Stimulated activated effector memory CD8-positive, alpha-beta T cell treated with anti-CD3 and anti-CD28 coated beads, Interleukin-12 subunit alpha, Interleukin-12 subunit beta, amount 100 ng/mL, for 72 hours (primary cell): Measurements from ENCODE around the gene RUNX3.

Experiments used
- ATAC-seq: fragments of 150-1000 bp; cut with Tn5 transposase; 2 replicates; pipeline ENCODE4 v1.10.0; 2021
- DNase-seq, 2 donors: peaks; one replicate each; pipeline ENCODE4 v3.0.0; 2021 to 2022; ENCODE audit warnings: low spot score in 2 of 2
- H3K27ac Mint-ChIP-seq: one replicate; pipeline ENCODE4 v1.8.0; 2022; ENCODE audit warnings: mild to moderate bottlenecking, mixed read lengths
- H3K36me3 Mint-ChIP-seq: one replicate; pipeline ENCODE4 v1.8.0; 2022; ENCODE audit warnings: mild to moderate bottlenecking, mixed read lengths
- H3K4me1 Mint-ChIP-seq: one replicate; pipeline ENCODE4 v1.8.0; 2022; ENCODE audit warnings: mixed read lengths
- H3K4me3 Mint-ChIP-seq: one replicate; pipeline ENCODE4 v1.8.0; 2022; ENCODE audit warnings: mild to moderate bottlenecking, mixed read lengths
- H3K9me3 Mint-ChIP-seq: one replicate; pipeline ENCODE4 v1.8.0; 2022; ENCODE audit warnings: mixed read lengths

The RUNX3 gene

DNA sequence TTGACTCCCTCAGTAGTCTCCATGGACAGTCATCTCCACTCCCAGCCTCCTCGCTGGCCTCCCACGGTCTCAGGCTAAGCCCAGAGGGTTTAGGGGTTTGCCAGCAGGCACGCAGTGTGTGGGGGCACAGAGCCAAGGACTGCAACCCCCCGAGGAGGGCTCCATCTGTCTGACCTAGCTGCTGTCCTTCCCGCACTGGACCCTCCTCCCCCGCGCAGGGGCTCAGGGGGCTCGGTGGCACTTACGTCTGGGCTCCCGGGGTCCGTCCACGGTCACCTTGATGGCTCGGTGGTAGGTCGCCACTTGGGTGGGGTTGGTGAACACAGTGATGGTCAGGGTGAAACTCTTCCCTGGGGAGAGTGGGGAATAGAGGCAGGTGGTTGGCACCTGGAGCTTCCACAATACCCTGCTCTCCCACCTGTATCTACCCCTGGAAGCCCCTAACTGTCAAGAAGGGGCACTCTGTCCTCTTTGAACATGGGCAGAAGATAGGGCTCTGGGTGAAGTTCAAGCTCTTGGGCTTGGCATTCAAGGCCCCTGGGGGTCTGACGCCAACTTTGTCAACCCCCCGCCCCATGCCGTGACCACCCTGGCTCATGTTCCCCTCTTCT is 11.0 kb downstream of the RUNX3 start:
- Mint-ChIP-seq H3K4me3 (peak overlapping the region; percentile 92), H3K9me3 (no peaks in the 10 kb centered on the region), H3K36me3 (peaks cover 100% of the 10 kb centered on the region), H3K27ac (peak overlapping the region; percentile 73), H3K4me1 (peaks cover 97% of the 10 kb centered on the region)
- DNase-seq, result no peak
- ATAC-seq, result no peak

DNA sequence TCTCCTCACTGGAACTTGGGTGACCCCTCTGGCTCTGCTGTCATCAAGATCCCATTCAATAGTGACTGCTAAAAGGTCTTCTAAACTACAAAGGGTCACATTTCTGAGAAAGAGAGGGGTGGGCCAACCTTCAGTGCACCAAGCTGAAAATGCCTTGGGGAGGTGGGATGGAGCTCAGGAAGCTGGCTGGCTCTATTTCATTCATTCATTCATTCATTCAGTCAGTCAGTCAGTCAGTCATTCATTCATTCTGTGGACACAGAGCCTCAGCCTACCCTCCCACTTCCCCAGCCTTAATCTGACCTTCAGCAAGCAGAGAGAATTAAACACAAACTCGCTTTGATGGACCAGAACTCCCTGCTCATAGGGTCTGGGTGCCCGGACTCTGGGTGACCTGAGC is 11.7 kb downstream of the RUNX3 start:
- peaks cover 100% of the 10 kb centered on the region for H3K36me3 Mint-ChIP-seq
- H3K27ac Mint-ChIP-seq, result peak overlapping the region; percentile 73
- ATAC-seq (no peak), DNase-seq (no peak)
- H3K4me1 Mint-ChIP-seq, result peaks cover 97% of the 10 kb centered on the region
- no peaks in the 10 kb centered on the region for H3K9me3 Mint-ChIP-seq
- H3K4me3 Mint-ChIP-seq, result peak overlapping the region; percentile 92

DNA sequence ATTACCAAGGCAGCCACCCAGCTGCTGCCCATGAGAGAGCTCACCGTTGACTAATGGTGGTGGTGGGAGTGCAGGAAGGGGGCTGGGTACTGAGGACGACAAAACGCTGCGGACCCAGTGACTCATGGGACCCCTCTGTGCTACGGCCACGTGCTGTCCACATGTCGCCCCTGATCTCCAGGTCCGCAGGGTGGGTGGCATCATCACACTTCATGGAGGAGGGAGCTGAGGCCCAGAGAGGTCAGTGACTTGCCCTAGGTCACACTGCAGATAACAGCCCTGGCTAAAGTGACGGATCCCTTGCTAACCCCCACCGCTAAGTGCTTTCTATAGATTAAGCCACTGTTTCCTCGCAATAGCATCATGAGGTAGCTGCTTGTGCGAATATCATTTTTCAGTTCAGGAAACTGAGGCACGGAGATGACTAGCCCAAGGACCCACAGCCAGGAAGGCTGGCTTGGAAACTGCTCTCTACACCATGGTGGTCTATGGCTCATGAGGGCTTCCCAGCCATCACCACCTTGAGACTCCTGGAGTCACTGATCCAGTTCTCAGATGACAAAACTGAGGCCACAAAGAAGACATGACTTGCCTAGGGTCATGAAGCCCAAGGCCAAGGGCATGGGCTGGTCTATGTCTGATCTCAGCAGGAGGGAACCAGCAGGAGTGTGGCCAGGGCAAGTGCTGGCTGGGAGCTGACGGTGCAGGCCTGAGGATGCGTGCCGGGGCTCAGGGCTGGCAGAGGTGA is 12.6 kb downstream of the RUNX3 start:
- peak overlapping the region; percentile 73 for H3K27ac Mint-ChIP-seq
- peaks cover 97% of the 10 kb centered on the region for H3K4me1 Mint-ChIP-seq
- H3K9me3 Mint-ChIP-seq, result no peaks in the 10 kb centered on the region
- DNase-seq (no peak), ATAC-seq (no peak)
- peaks cover 100% of the 10 kb centered on the region for H3K36me3 Mint-ChIP-seq
- peak overlapping the region; percentile 92 for H3K4me3 Mint-ChIP-seq

DNA sequence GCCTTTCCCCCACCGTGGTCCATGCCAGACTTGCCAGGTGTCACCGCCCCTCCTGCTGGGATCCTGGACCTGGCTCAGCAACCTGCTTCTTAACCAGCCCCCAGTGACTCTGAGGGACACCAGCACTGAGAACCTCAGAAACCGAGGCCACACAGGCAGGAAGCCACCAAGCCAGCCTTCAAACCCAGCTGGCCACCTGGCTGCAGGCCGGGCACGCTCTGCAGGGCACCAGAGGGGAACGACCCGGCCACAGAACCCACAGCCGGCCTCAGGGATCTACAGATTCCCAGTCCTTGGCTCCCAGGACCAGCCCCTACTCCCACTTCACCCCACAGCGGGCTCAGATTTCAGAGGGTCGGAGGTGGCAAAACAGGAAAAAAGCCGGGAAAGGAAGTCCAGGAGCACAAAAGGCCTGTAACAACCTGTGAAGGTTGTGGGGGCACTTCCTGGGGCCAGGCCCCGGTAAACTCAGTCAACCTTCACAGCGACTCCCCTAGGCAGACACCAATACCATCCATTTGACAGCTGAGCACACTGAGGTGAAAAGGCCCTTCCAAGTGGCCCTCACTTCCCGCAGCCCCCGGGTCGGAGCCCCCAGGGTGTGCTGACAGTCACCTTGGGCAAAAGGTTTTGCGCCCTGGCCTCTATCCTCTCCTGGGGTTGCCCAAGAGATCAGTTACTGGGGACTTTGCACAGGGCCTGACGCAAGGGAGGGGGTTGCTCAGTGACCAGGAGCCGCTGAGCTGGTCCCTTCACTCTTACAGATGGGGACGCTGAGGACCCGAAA is 14.1 kb downstream of the RUNX3 start:
- peak overlapping the region; percentile 92 for H3K4me3 Mint-ChIP-seq
- H3K27ac Mint-ChIP-seq, result peak overlapping the region; percentile 73
- peaks cover 100% of the 10 kb centered on the region for H3K36me3 Mint-ChIP-seq
- peak in 1 of 2 donors; percentile 72 for DNase-seq
- ATAC-seq, result no peak
- peaks cover 97% of the 10 kb centered on the region for H3K4me1 Mint-ChIP-seq
- no peaks in the 10 kb centered on the region for H3K9me3 Mint-ChIP-seq

DNA sequence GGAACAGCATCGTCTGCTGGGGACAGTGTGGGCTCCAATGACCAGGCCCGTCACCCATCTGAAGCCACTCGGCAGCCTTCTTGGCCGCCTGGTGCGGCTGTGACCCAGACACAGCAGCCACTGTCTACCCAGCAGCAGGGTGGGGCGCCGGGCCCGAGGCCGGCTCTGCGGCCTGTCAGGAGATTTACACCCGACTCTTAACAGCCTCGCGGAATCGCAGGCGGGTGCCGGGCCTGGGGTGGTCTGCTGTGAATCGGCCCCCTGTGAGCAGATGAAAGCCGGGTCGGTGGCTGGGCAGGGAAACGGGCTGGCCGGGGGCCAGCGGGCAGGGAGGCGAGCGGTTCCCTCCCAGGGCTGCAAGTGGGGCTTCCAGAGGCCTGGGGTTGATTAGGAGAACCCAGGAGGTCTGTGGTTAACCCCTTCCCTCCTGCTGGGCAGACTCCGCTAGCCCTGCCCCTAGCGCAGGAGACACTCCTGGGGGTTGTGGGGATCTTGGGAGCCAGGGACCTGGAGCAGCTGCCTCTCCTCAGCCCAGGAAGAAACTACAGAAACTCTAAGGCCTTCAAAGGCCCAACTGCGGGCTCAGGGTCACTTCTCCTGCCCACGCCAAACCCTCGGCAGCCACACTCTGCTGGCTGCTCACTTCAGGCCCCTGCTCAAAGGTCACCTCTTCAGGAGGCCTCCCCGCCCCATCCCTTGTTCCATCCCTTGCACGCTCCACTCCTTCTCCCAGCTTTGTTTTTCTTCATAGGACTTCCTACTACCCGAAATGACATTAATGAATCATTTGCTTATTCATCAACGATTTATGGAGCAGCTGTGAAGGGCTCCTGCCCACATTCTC is 15.6 kb downstream of the RUNX3 start:
- Mint-ChIP-seq H3K27ac (peak overlapping the region; percentile 73), H3K4me1 (peaks cover 94% of the 10 kb centered on the region), H3K36me3 (peaks cover 100% of the 10 kb centered on the region), H3K4me3 (peak overlapping the region; percentile 92), H3K9me3 (no peaks in the 10 kb centered on the region)
- no peak for ATAC-seq
- DNase-seq, result no peak

DNA sequence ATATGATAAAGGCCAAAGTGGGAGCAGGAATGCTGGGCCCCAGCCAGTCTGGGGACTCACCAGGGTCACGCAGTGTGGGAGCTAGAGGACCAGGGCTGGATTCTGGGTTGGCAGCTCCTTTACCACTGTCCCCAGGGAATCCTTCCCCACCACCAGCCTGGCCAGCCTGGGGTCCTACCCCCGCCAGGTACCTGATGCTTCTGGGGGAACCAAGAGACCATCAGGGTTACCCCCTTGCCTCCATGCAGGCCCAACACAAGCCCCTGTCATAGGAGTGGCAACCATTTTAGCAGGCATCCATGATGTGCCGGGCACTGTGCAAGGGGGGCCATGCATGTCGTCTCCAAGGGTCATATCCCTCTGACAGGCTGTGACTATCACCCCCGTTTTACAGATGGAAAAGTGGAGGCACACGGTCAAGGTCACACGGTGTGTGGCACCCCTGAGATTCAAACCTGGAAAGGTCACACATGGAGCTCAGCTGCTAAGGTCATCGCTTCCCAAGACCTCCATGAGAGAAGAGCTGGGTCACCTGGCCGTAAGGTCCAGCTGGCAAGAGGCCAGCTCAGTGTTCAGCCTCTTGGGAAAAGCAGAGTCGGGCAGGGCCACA is 16.4 kb downstream of the RUNX3 start:
- H3K4me3 Mint-ChIP-seq, result peak overlapping the region; percentile 92
- ATAC-seq (no peak), DNase-seq (no peak)
- no peaks in the 10 kb centered on the region for H3K9me3 Mint-ChIP-seq
- peaks cover 100% of the 10 kb centered on the region for H3K36me3 Mint-ChIP-seq
- H3K4me1 Mint-ChIP-seq, result peaks cover 95% of the 10 kb centered on the region
- H3K27ac Mint-ChIP-seq, result peak overlapping the region; percentile 73

DNA sequence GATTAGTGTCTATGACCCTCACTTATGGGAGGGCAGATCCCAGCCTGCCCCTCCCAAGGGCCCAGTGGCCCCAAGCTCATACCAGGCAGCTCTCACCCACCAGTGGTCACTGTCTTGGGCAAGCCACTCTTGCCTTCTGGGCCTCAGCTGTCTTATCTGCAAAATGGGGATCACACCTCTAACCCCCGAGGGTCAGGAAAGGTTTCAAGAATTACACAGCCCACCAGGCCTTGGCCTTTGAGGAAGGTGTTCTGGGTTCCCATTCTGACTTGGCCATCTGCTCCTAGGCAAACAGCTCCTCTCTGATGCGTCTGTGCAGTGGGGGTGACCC is 16.8 kb downstream of the RUNX3 start:
- peak overlapping the region; percentile 92 for H3K4me3 Mint-ChIP-seq

DNA sequence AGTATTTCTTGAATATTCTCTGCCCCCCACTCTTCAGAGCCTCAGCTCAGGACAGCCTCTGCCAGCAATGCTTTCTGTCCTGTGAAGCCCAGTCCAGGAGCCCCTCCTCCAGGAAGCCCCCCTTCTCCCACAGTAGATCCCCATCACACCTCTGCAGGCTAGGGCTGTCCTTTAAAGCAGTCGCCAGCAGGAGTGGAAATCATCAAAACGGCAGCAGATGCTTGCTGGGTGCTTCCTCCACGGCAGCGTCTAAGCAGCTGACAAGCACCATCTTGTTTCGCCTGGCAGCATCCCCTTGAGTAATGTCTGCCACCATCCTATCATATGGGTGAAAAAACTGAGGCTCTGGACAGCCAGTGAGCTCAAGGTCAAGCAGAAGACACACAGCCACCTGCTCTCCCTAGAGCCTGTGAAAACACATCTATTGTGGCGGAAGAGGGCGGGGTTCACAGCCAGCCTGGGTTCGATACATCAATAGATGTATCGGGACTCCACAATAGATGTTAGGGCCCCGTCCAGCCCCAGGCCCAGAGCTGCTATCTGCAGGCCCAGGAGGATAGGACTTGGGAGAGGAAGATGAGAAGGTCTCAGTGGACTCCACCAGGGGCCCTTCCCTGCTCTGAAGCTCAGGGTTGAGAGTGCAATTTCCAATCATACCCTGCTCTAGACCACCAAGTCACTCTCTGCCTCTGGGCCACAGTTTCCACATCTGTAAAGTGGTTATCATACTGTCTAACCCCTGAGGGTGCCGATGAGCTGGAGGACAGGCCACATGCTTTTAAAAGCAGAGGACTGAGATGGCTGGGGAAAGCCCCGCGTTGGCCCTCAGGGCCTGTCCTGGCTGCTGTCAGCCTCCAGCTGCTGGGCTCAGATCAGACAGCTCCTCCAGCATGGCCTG is 17.5 kb downstream of the RUNX3 start:
- no peaks in the 10 kb centered on the region for H3K9me3 Mint-ChIP-seq
- H3K36me3 Mint-ChIP-seq, result peaks cover 100% of the 10 kb centered on the region
- DNase-seq (peak; percentile 3 to 77), ATAC-seq (peak; percentile 49)
- H3K4me1 Mint-ChIP-seq, result peaks cover 95% of the 10 kb centered on the region
- H3K4me3 Mint-ChIP-seq, result peak overlapping the region; percentile 92
- peak overlapping the region; percentile 73 for H3K27ac Mint-ChIP-seq

More for the DNA sequence above, 16.8 kb downstream of the RUNX3 start:
- peak overlapping the region; percentile 73 for H3K27ac Mint-ChIP-seq
- DNase-seq, result no peak
- ATAC-seq, result no peak
- no peaks in the 10 kb centered on the region for H3K9me3 Mint-ChIP-seq
- H3K4me1 Mint-ChIP-seq, result peaks cover 95% of the 10 kb centered on the region
- peaks cover 100% of the 10 kb centered on the region for H3K36me3 Mint-ChIP-seq

DNA sequence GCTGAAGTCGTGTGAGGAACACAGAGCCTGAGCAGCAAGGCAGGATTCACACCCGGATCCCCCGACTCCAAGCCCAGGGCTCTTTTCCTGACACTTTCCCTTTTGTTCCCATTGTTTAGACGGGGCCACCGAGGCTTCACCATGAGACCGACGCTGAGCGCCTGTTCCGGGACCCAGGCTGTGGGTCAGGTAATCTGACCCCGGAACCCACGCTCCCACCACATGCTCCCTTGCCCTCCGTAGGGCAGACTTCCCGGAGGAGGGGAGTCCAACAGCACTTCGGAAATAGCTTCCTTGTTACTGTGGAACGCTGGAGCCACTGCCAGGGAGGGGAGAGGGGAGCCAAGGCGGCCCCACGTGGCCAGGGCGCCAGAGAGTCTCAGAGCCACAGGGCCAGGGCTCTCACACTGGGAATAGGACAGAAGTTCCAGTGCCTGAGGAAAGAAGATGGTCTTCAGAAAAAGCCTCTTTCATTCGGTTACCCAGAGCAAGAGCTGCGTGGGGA is 18.4 kb downstream of the RUNX3 start:
- DNase-seq (no peak), ATAC-seq (no peak)
- H3K9me3 Mint-ChIP-seq, result no peaks in the 10 kb centered on the region
- H3K27ac Mint-ChIP-seq, result peak overlapping the region; percentile 73
- peak overlapping the region; percentile 92 for H3K4me3 Mint-ChIP-seq
- H3K36me3 Mint-ChIP-seq, result peaks cover 100% of the 10 kb centered on the region
- peaks cover 88% of the 10 kb centered on the region for H3K4me1 Mint-ChIP-seq

DNA sequence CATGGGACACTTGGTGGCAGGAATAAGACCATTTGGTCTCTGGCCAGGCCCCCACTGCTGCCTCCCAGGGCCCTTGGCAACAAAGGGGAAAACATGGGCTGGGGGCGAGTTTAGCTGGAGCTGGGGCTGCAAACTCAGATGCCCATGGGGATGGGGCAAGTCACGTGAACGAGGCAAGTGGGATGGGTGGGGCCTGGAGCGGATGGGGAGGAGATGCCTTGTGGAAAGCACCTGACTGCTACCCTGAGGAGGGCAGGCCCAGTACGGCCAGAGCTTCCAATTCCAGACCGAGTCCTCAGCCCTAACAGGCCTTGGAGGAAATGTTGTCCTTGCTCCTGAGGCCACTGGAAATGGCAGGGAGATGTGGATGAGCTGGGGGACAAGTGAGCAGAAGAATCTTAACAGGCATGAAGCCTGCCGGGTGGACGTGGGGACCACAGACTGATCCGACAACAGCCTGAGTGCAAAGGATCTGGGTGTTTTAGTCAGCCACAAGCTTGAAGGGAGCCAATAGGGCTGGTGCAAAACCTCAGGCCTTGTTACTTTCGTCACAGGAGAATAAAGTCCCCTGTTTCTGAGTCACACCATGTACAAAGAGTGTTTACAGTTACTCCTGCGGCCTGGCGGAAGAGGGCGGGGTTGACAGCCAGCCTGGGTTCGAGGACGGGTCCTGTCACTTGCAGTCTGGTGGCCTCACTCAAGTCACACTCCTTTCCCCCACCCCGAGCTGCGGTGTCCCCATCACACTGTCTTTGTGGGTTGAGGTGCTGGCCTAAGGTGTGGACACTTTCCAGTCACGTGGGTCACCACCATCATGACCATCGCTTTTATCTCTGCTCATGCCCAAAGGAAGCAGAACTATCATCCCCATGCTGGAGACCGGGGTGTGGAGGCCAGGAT is 19.1 kb downstream of the RUNX3 start:
- H3K4me3 Mint-ChIP-seq, result peak overlapping the region; percentile 92
- peaks cover 100% of the 10 kb centered on the region for H3K36me3 Mint-ChIP-seq
- peak; percentile 66 to 92 for DNase-seq
- ATAC-seq, result peak; percentile 90
- peak overlapping the region; percentile 73 for H3K27ac Mint-ChIP-seq
- H3K4me1 Mint-ChIP-seq, result peaks cover 88% of the 10 kb centered on the region
- H3K9me3 Mint-ChIP-seq, result no peaks in the 10 kb centered on the region

DNA sequence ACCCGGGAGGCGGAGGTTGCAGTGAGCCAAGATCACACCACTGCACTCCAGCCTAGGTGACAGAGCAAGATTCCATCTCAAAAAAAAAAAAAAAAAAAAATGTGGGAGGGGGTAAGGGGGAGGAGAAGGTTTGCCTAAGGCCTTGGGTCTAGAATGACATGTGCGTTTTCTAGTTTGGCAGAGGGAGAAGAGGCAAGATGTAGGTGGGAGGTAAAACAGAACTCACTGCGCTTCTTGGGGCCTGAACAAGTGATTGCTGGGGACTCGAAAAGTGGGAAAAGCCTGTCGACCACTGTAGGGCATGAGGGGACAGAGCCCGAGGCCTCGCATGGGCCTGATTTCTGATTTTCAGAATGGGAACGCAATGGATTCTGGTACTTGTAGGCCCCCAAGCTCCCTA is 19.9 kb downstream of the RUNX3 start:
- H3K4me3 Mint-ChIP-seq, result peak overlapping the region; percentile 92
- H3K36me3 Mint-ChIP-seq, result peaks cover 100% of the 10 kb centered on the region
- ATAC-seq (no peak), DNase-seq (no peak)
- H3K27ac Mint-ChIP-seq, result peak overlapping the region; percentile 73
- no peaks in the 10 kb centered on the region for H3K9me3 Mint-ChIP-seq
- H3K4me1 Mint-ChIP-seq, result peaks cover 84% of the 10 kb centered on the region

DNA sequence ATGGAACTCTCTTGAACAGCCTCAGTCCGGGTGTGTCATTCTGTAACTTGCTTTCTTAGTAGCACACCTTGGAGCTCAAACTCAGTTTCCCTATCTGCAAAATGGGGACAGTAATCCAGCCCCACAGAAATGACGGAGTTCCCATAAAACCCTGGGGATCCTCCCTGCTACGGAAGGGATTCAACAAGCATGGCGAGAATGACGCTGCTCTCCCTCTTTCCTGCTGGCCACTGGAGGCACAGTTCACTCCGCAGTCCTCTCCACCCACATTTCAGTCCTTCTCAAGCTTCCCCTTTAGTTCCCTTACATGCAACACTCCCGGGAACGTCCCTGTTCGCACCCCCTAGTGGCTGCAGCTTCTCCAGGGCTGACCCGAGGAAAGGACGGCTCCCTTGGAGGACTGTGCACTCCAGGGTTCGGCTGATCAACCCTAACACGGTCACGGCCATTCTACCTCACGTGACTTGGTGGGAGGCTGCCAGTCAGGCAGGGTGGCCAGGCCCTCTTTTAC is 20.6 kb downstream of the RUNX3 start:
- H3K9me3 Mint-ChIP-seq, result no peaks in the 10 kb centered on the region
- H3K4me1 Mint-ChIP-seq, result peaks cover 77% of the 10 kb centered on the region
- DNase-seq (no peak), ATAC-seq (no peak)
- peak overlapping the region; percentile 73 for H3K27ac Mint-ChIP-seq
- H3K4me3 Mint-ChIP-seq, result peak overlapping the region; percentile 92
- H3K36me3 Mint-ChIP-seq, result peaks cover 100% of the 10 kb centered on the region
